GM12873 (cell line): ENCODE measurements around the gene ASPHD1.

Source experiments
- CTCF ChIP-seq: IDR thresholded peaks from 2 replicates; pipeline ENCODE4 v1.5.1; 2012; ENCODE audit warnings: low read depth, mild to moderate bottlenecking, moderate library complexity, low read length, control low read depth; ENCODE audit not compliant: insufficient read depth; ENCODE audit errors: missing control alignments

The ASPHD1 gene

GRCh38 chr16:29912087-29912486 lies 11.8 kb downstream of the ASPHD1 start:
- TF ChIP-seq CTCF: no peak

- TF ChIP-seq CTCF: no peak
Observed at GRCh38 chr16:29913514-29913913, 13.2 kb downstream of the ASPHD1 start.

GRCh38 chr16:29915590-29916247 lies 15.4 kb downstream of the ASPHD1 start:
- TF ChIP-seq CTCF: no peak

- no peak for TF ChIP-seq CTCF
Observed at GRCh38 chr16:29916979-29917378, 16.7 kb downstream of the ASPHD1 start.

GRCh38 chr16:29920288-29921033 lies 20.2 kb downstream of the ASPHD1 start:
- TF ChIP-seq CTCF: no peak

- TF ChIP-seq CTCF: no peak
Observed at GRCh38 chr16:29921034-29921385, 20.7 kb downstream of the ASPHD1 start.

GRCh38 chr16:29922326-29922725 lies 22.0 kb downstream of the ASPHD1 start:
- TF ChIP-seq CTCF: no peak
